SK-N-SH treated with all-trans-retinoic acid at 6 μM for 48 hours (cell line): ENCODE results near the gene B4GALNT4.
A peak's percentile ranks its signal among the peaks of the same experiment; 100 is the strongest.

ENCODE experiments used
- ATAC-seq: fragments of 200-7000 bp; cut with Tn5 transposase; 3 replicates; pipeline ENCODE4 v1.9.1; 2020; ENCODE audit warnings: mild to moderate bottlenecking, moderate library complexity
- ARNTL ChIP-seq: fragments of 450-650 bp; formaldehyde crosslinking; IDR thresholded peaks from 2 replicates; pipeline ENCODE4 v1.5.0; 2020; ENCODE audit warnings: low read depth, mild to moderate bottlenecking, moderate library complexity, borderline replicate concordance
- BACH2 ChIP-seq: fragments of 250-450 bp; sonication (Bioruptor Pico); IDR thresholded peaks from 2 replicates; pipeline ENCODE4 v1.9.0; 2021; ENCODE audit warnings: mild to moderate bottlenecking, borderline replicate concordance
- CSDC2 ChIP-seq: fragments of 250-450 bp; sonication (Bioruptor Pico); IDR thresholded peaks from 2 replicates; pipeline ENCODE4 v1.5.0; 2020; ENCODE audit warnings: mild to moderate bottlenecking, moderate library complexity
- ESRRG ChIP-seq: fragments of 250-450 bp; sonication (Bioruptor Pico); IDR thresholded peaks from 2 replicates; pipeline ENCODE4 v1.6.1; 2021; ENCODE audit warnings: mild to moderate bottlenecking
- GLIS3 ChIP-seq: fragments of 250-450 bp; sonication (Bioruptor Pico); IDR thresholded peaks from 2 replicates; pipeline ENCODE4 v1.5.0; 2020; ENCODE audit warnings: mild to moderate bottlenecking, moderate library complexity
- ISL1 ChIP-seq: fragments of 250-450 bp; sonication (Bioruptor Pico); IDR thresholded peaks from 2 replicates; pipeline ENCODE4 v2.1.2; 2022; ENCODE audit warnings: mild to moderate bottlenecking, moderate library complexity
- OSR1 ChIP-seq: fragments of 250-450 bp; sonication (Bioruptor Pico); IDR thresholded peaks from 2 replicates; pipeline ENCODE4 v1.8.0; 2022; ENCODE audit warnings: moderate library complexity, mild to moderate bottlenecking, inconsistent platforms
- PATZ1 ChIP-seq: fragments of 250-450 bp; sonication (Bioruptor Pico); IDR thresholded peaks from 2 replicates; pipeline ENCODE4 v1.8.0; 2020; ENCODE audit warnings: mild to moderate bottlenecking, moderate library complexity, borderline replicate concordance
- PPARA ChIP-seq: fragments of 250-450 bp; sonication (Bioruptor Pico); IDR thresholded peaks from 2 replicates; pipeline ENCODE4 v1.5.0; 2020; ENCODE audit warnings: mild to moderate bottlenecking, borderline replicate concordance
- RARB ChIP-seq: fragments of 250-450 bp; sonication (Bioruptor Pico); IDR thresholded peaks from 2 replicates; pipeline ENCODE4 v1.8.0; 2021; ENCODE audit warnings: mild to moderate bottlenecking, moderate library complexity
- TCF4 ChIP-seq: fragments of 250-450 bp; sonication (Bioruptor Pico); IDR thresholded peaks from 2 replicates; pipeline ENCODE4 v1.8.0; 2021; ENCODE audit warnings: mild to moderate bottlenecking, moderate library complexity, borderline replicate concordance
- TSHZ2 ChIP-seq: fragments of 250-450 bp; sonication (Bioruptor Pico); IDR thresholded peaks from 2 replicates; pipeline ENCODE4 v1.5.0; 2020; ENCODE audit warnings: mild to moderate bottlenecking, moderate library complexity
- ZC3H10 ChIP-seq: fragments of 250-450 bp; sonication (Bioruptor Pico); IDR thresholded peaks from 2 replicates; pipeline ENCODE4 v1.5.1; 2021; ENCODE audit warnings: mild to moderate bottlenecking, moderate library complexity
- ZFP3 ChIP-seq: fragments of 250-450 bp; sonication (Bioruptor Pico); IDR thresholded peaks from 2 replicates; pipeline ENCODE4 v1.5.0; 2020; ENCODE audit warnings: mild to moderate bottlenecking, moderate library complexity
- ZFP30 ChIP-seq: fragments of 450-650 bp; formaldehyde crosslinking; IDR thresholded peaks from 2 replicates; pipeline ENCODE4 v1.5.0; 2022; ENCODE audit warnings: mild to moderate bottlenecking, moderate library complexity
- ZNF565 ChIP-seq: fragments of 450-650 bp; formaldehyde crosslinking; conservative IDR thresholded peaks from 2 replicates; pipeline ENCODE4 v1.5.0; 2020; ENCODE audit warnings: low read depth, mild to moderate bottlenecking, moderate library complexity
- ZNF8 ChIP-seq: fragments of 450-650 bp; formaldehyde crosslinking; IDR thresholded peaks from 2 replicates; pipeline ENCODE4 v1.5.0; 2020; ENCODE audit warnings: mild to moderate bottlenecking, moderate library complexity
- TF ChIP-seq, protein P1 (sequence below): fragments of 250-450 bp; sonication (Bioruptor Pico); IDR thresholded peaks from 2 replicates; pipeline ENCODE4 v1.8.0; 2021; ENCODE audit warnings: low read depth, mild to moderate bottlenecking, moderate library complexity, borderline replicate concordance

The B4GALNT4 gene

DNA sequence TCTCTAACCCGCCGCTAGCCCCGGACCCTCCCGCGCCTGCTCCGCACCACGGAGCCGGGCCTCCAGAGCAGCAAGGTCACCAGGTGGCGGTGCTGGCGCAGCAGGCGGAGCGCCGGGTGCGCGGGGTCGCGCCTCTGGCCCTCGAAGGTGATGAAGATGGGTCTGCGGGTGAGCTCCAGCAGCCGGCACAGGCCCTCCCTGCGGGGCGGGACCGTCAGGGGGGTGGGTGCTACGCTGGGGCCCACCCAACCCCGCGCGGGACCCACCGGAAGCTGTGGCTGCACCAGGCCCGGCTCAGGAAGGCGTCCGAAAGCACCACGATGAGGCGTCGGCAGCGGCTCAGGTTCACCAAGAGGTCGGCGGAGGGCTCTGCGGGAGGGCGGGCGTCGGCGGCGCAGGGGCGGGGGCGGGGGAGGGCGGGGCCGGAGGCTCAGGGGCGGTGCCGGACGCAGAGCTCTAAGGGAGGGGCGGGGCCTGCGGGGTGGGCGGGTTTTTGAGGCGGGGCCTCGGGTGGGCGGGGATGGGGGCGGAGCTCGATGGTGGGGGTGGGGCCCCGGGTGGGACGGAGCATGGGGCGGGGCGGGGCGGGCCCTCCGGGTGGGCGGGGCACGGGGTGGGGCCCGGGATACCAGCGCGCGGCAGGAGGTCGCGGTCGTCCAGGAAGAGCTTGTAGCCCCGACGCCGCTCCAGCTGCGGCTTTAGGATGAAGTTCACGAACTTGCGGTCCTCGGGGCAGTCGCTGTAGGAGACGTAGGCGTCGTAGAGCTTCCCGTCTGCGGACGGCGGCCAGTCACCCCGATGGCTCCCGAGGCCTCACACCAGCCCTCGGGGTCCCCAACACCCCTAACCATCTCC lies 37.7 kb downstream of the B4GALNT4 start:
- ATAC-seq, result peak; percentile 72
- TF ChIP-seq BACH2 (CRISPR knock-in tag) (no peak), ZFP30 (no peak), OSR1 (CRISPR knock-in tag) (no peak), TCF4 (CRISPR knock-in tag) (no peak), ZFP3 (CRISPR knock-in tag) (no peak), ISL1 (CRISPR knock-in tag) (no peak), ARNTL (no peak), ZNF565 (no peak)

DNA sequence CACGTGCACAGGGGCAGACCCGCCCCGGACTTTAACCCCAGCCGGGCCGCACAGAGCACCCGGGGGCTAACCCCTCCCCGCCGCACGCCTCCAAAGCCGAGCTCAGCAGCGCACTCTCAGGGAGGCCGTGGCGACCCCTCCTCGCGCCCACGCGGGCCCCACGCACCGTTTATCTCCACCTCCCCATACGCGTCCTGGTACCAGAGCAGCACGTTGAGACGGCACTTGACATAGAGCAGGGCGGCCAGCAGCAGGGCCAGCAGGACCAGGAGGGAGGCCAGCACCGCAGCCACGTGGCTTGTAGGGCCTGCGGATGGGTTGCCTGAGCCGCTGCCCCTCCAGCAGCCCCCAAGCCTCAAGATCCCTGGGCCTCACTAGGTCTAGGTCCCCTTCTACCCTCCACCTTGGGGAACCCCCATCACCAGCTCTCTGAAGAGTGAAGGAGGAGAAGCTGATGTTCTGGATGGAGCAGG lies 38.4 kb downstream of the B4GALNT4 start:
- TF ChIP-seq PATZ1 (CRISPR knock-in tag), result no peak
- TF ChIP-seq BACH2 (CRISPR knock-in tag), result no peak
- no peak for TF ChIP-seq ISL1 (CRISPR knock-in tag)
- TF ChIP-seq TSHZ2 (CRISPR knock-in tag), result no peak
- no peak for TF ChIP-seq ESRRG
- no peak for TF ChIP-seq ZC3H10 (CRISPR knock-in tag)
- TF ChIP-seq PPARA, result no peak
- TF ChIP-seq, protein P1, sequence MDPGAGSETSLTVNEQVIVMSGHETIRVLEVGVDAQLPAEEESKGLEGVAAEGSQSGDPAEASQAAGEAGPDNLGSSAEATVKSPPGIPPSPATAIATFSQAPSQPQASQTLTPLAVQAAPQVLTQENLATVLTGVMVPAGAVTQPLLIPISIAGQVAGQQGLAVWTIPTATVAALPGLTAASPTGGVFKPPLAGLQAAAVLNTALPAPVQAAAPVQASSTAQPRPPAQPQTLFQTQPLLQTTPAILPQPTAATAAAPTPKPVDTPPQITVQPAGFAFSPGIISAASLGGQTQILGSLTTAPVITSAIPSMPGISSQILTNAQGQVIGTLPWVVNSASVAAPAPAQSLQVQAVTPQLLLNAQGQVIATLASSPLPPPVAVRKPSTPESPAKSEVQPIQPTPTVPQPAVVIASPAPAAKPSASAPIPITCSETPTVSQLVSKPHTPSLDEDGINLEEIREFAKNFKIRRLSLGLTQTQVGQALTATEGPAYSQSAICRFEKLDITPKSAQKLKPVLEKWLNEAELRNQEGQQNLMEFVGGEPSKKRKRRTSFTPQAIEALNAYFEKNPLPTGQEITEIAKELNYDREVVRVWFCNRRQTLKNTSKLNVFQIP (CRISPR knock-in tag), result no peak
- no peak for TF ChIP-seq RARB (CRISPR knock-in tag)
- no peak for TF ChIP-seq ZNF565
- no peak for TF ChIP-seq CSDC2
- TF ChIP-seq OSR1 (CRISPR knock-in tag), result no peak
- ATAC-seq, result no peak

GRCh38 chr11:408154-409007 lies 39.1 kb downstream of the B4GALNT4 start:
- TF ChIP-seq RARB (CRISPR knock-in tag), result no peak
- no peak for TF ChIP-seq PPARA
- no peak for TF ChIP-seq CSDC2
- TF ChIP-seq ARNTL, result no peak
- no peak for TF ChIP-seq PATZ1 (CRISPR knock-in tag)
- no peak for TF ChIP-seq GLIS3 (CRISPR knock-in tag)
- TF ChIP-seq, all 23 proteins: peak for 0
- no peak for ATAC-seq

DNA sequence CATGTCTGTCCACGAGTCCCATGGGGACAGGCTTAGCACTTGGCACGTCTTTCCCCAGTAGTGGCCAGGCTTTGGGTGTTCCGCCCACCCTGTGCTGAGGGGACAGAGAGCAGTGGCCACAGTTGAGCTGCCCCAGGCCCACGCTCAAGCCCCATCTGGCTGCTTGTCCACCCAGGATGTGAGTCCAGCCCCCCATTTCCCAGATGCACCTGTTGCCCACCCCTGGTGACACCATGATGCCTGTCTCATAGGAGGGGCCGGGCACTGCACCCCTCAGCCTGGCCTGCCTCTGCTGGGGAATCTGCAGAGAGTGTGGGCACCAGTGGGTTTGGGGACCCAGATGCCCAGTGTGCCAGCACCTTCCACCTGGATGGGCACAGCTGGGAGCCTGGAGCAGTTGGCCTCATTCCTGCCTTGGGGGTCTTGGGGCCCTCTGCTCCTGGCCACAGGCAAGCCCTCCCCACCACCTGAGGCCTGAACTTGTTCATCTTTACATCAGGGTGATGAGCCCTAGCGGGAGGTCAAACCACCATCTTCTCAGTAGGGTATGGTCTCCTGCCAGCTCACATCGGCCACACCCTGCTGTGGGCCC lies 39.8 kb downstream of the B4GALNT4 start:
- no peak for ATAC-seq
- TF ChIP-seq ISL1 (CRISPR knock-in tag), result no peak
- TF ChIP-seq TSHZ2 (CRISPR knock-in tag), result no peak
- TF ChIP-seq, protein P1 (CRISPR knock-in tag), result no peak
- TF ChIP-seq PPARA, result no peak
- TF ChIP-seq BACH2 (CRISPR knock-in tag), result no peak
- TF ChIP-seq ZNF565, result no peak
- no peak for TF ChIP-seq ZNF8 (CRISPR knock-in tag)
